GM23248 (cell line): Measurements from ENCODE around the gene MIEN1. TPM values are rescaled to one million over a fixed set of nuclear protein-coding genes. Genes with fewer than 3 reads are reported as not detected.
A peak's percentile ranks its signal among the peaks of the same experiment; 100 is the strongest.

Experiments used
- DNase-seq: peaks from one replicate; pipeline ENCODE4 v3.0.0-alpha.2; 2015
- H2AFZ ChIP-seq: fragments of 200-600 bp; sonication (generic); 2 replicates; pipeline ENCODE4 v1.6.1; 2016; ENCODE audit warnings: antibody characterized with exemption
- H3F3A ChIP-seq: fragments of 200-600 bp; sonication (generic); 2 replicates; pipeline ENCODE4 v1.6.1; 2016; ENCODE audit warnings: mild to moderate bottlenecking, antibody characterized with exemption, mixed run types; ENCODE audit not compliant: insufficient read depth
- H3K27ac ChIP-seq: fragments of 200-600 bp; sonication (generic); 2 replicates; pipeline ENCODE4 v1.5.1; 2016; ENCODE audit warnings: mild to moderate bottlenecking
- H3K27me3 ChIP-seq: fragments of 200-600 bp; sonication (generic); replicated peaks from 2 replicates; pipeline ENCODE4 v1.6.1; 2016; ENCODE audit warnings: mild to moderate bottlenecking; ENCODE audit not compliant: insufficient read depth
- H3K36me3 ChIP-seq: fragments of 200-600 bp; sonication (generic); 2 replicates; pipeline ENCODE4 v1.6.1; 2016; ENCODE audit warnings: low read depth, mild to moderate bottlenecking
- H3K4me1 ChIP-seq: fragments of 200-600 bp; sonication (generic); 2 replicates; pipeline ENCODE4 v1.6.1; 2016; ENCODE audit warnings: mild to moderate bottlenecking; ENCODE audit not compliant: insufficient read depth
- H3K4me2 ChIP-seq: fragments of 200-600 bp; sonication (generic); one replicate; pipeline ENCODE4 v1.6.1; 2016; ENCODE audit warnings: mild to moderate bottlenecking; ENCODE audit not compliant: unreplicated experiment
- H3K4me3 ChIP-seq: fragments of 200-600 bp; sonication (generic); 2 replicates; pipeline ENCODE4 v1.5.1; 2016; ENCODE audit warnings: mild to moderate bottlenecking
- H3K79me2 ChIP-seq: fragments of 200-600 bp; sonication (generic); 2 replicates; pipeline ENCODE4 v1.6.1; 2016; ENCODE audit warnings: mild to moderate bottlenecking; ENCODE audit not compliant: insufficient read depth
- H3K9ac ChIP-seq: fragments of 200-600 bp; sonication (generic); 2 replicates; pipeline ENCODE4 v1.6.1; 2016; ENCODE audit warnings: mild to moderate bottlenecking
- H3K9me2 ChIP-seq: fragments of 200-600 bp; sonication (generic); 2 replicates; pipeline ENCODE4 v1.6.1; 2016; ENCODE audit warnings: mixed run types, mild to moderate bottlenecking, moderate library complexity; ENCODE audit not compliant: insufficient read depth
- H3K9me3 ChIP-seq: fragments of 200-600 bp; sonication (generic); one replicate; pipeline ENCODE4 v1.6.1; 2017; ENCODE audit warnings: low read depth
- H4K20me1 ChIP-seq: fragments of 200-600 bp; sonication (generic); 2 replicates; pipeline ENCODE4 v1.6.0; 2016; ENCODE audit not compliant: insufficient read depth
- EZH2 ChIP-seq: fragments of 200-600 bp; sonication (generic); IDR thresholded peaks from 2 replicates; pipeline ENCODE4 v1.6.1; 2018; ENCODE audit warnings: antibody characterized with exemption, mild to moderate bottlenecking; ENCODE audit not compliant: insufficient read depth, poor library complexity, severe bottlenecking
- EZH2phosphoT487 ChIP-seq: fragments of 200-600 bp; sonication (generic); IDR thresholded peaks from 2 replicates; pipeline ENCODE4 v1.6.1; 2018; ENCODE audit warnings: antibody characterized with exemption, moderate library complexity, mild to moderate bottlenecking, low read depth; ENCODE audit not compliant: insufficient read depth
- WGBS, 2 experiments: methylation state at CpG; one replicate each; pipeline ENCODE4 v1.1.6; 2015 to 2017; ENCODE audit warnings: low lambda C conversion rate in 2 of 2, low coverage in 1 of 2; ENCODE audit errors: missing lambda C conversion rate in 2 of 2; 5-methylcytosine and 5-hydroxymethylcytosine counted together
- in situ Hi-C: fragments of 300-500 bp; cut with MboI; formaldehyde crosslinking; loops from 2 replicates; pipeline ENCODE4 v1.15.0; 2020
- polyA plus RNA-seq: library from polyadenylated mRNA; unstranded; fragments of >200 nt; fragmentation: Nextera tagmentation; extraction: Ambion mirVana; gene quantifications from 2 replicates; pipeline ENCODE4 v1.2.1, GENCODE V29; 2016
- total RNA-seq: library from RNA; depleted of rRNA; stranded (reverse); fragments of >200 nt; shearing (Covaris generic); gene quantifications from 2 replicates; pipeline ENCODE4 v1.2.3, GENCODE V29; 2014

The MIEN1 gene
- total and polyA plus RNA-seq, 2 experiments from 2014 or later = 33.6 to 85.4 TPM

- H4K20me1 ChIP-seq = no peaks in the 10 kb centered on the region
- no peaks in the 10 kb centered on the region for H3K9me2 ChIP-seq
- H3K36me3 ChIP-seq = no peaks in the 10 kb centered on the region
- 0 out of 2 replicates have a peak overlapping the region, but pooled peaks have one; percentile 27 for H3K9ac ChIP-seq
- H3K4me3 ChIP-seq = peak overlapping the region; percentile 48; the same call in 1 of the 2 replicates
- H3F3A ChIP-seq = no peaks in the 10 kb centered on the region
- peak; percentile 74 for DNase-seq
- peak overlapping the region; percentile 38 for H3K4me2 ChIP-seq
- peaks cover 4% of the 10 kb centered on the region; the same call in 1 of the 2 replicates for H3K27me3 ChIP-seq
- peaks cover 20% of the 10 kb centered on the region for H3K4me1 ChIP-seq
- H3K9me3 ChIP-seq = no peaks in the 10 kb centered on the region
- WGBS, 2 experiments = 4 to 6% methylated on average over 24 to 32 of the region's 32 CpGs
- H3K27ac ChIP-seq = no peak overlapping the region
- H2AFZ ChIP-seq = peak overlapping the region; percentile 84
- no peaks in the 10 kb centered on the region for H3K79me2 ChIP-seq
- in situ Hi-C loops = no loop called here
- TF ChIP-seq EZH2 (no peak), EZH2phosphoT487 (no peak)
Measured at GRCh38 chr17:39738983-39739884, 8.9 kb upstream of the MIEN1 start.

DNA sequence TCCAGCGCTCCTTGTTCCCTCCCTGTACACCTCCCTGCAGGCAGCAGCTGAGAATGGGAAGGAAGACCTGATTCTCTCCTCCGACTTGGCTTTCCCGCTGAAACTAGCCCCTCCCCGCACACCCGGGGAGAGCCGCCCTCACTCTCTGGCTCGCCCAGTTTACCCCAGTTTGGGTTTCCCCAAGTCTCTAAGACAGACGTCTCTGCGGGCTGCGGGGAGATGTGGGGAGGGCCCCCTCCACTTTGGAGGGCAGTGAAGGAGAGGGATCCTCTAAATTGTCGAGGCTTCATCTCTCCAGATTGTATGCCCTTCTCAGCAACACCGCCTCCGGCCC, 8.2 kb upstream of the MIEN1 start:
- Histone ChIP-seq H3K27ac (no peak overlapping the region), H4K20me1 (no peaks in the 10 kb centered on the region), H3K9me2 (no peaks in the 10 kb centered on the region), H3K4me2 (no peak overlapping the region), H3K79me2 (no peaks in the 10 kb centered on the region), H2AFZ (peak overlapping the region; percentile 68), H3K27me3 (peaks cover 4% of the 10 kb centered on the region; the same call in 1 of the 2 replicates), H3K4me3 (no peak overlapping the region), H3K4me1 (peaks cover 20% of the 10 kb centered on the region), H3K36me3 (no peaks in the 10 kb centered on the region), H3K9ac (no peak overlapping the region), H3F3A (no peaks in the 10 kb centered on the region), H3K9me3 (no peaks in the 10 kb centered on the region)
- DNase-seq = no peak
- TF ChIP-seq EZH2phosphoT487 = no peak
- no peak for TF ChIP-seq EZH2
- 0 to 2% methylated on average over 12 to 13 of the region's 13 CpGs for WGBS, 2 experiments
- in situ Hi-C loops = no loop called here

GRCh38 chr17:39737760-39738567, 7.6 kb upstream of the MIEN1 start, which contains the start of gene GRB7:
Gene GRB7 (plus strand): TSS chr17:39737938. CDS start chr17:39742302, 4,364 bp downstream.
- no peaks in the 10 kb centered on the region for H3K36me3 ChIP-seq
- in situ Hi-C loops = no loop called here
- no peak within 1 kb of the TSS for H3K4me2 ChIP-seq
- DNase-seq = no peak
- peaks cover 20% of the 10 kb centered on the region for H3K4me1 ChIP-seq
- no peak within 1 kb of the TSS for H3K27ac ChIP-seq
- no peak within 1 kb of the TSS for H3K4me3 ChIP-seq
- no peaks in the 10 kb centered on the region for H3K9me2 ChIP-seq
- H3K79me2 ChIP-seq = no peaks in the 10 kb centered on the region
- H3K27me3 ChIP-seq = peaks cover 4% of the 10 kb centered on the region; the same call in 1 of the 2 replicates
- no peak within 1 kb of the TSS for H3K9ac ChIP-seq
- peak; percentile 38 for TF ChIP-seq EZH2
- TF ChIP-seq EZH2phosphoT487 = no peak
- H2AFZ ChIP-seq = peak within 1 kb of the TSS; percentile 68
- 23 to 26% methylated on average over 27 to 32 of the region's 34 CpGs for WGBS, 2 experiments
- H3K9me3 ChIP-seq = no peaks in the 10 kb centered on the region
- no peaks in the 10 kb centered on the region for H3F3A ChIP-seq
- no peaks in the 10 kb centered on the region for H4K20me1 ChIP-seq

DNA sequence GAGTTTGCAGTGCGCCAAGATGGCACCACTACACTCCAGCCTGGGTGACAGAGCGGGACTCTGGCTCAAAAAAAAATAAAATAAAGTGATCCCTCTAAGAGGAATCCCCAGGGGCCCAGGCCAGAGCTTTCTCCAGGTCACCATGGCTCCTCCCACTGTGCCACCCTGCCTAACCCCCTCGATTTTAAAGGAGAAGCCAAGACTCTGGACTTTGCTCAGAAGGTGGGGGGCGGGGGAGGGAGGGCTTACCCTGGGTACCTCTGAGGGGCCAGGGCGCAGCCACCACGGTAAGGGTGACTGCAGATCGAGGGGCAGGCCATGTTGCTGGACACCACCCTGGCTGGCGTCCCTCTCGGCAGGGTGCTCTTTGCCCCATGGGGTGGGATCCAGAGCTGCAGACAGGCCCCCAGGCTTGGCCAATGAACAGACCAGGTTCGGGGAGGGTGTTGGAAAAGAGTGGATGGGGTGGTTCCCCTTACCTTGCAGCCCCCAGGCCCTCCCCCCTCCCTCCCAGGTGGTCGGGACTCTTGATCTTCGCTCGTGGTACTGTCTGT, 7.0 kb upstream of the MIEN1 start:
- Histone ChIP-seq H3K4me1 (peaks cover 20% of the 10 kb centered on the region), H3K27ac (no peak overlapping the region), H3K9me2 (no peaks in the 10 kb centered on the region), H4K20me1 (no peaks in the 10 kb centered on the region), H3K79me2 (no peaks in the 10 kb centered on the region), H2AFZ (no peak overlapping the region), H3K4me3 (no peak overlapping the region), H3K36me3 (no peaks in the 10 kb centered on the region), H3K9me3 (no peaks in the 10 kb centered on the region), H3K27me3 (peaks cover 4% of the 10 kb centered on the region; the same call in 1 of the 2 replicates), H3K4me2 (no peak overlapping the region), H3F3A (no peaks in the 10 kb centered on the region), H3K9ac (no peak overlapping the region)
- in situ Hi-C loops = no loop called here
- no peak for DNase-seq
- 61 to 73% methylated on average over 10 to 13 of the region's 13 CpGs for WGBS, 2 experiments
- TF ChIP-seq EZH2phosphoT487 (no peak), EZH2 (no peak)
